GM12801 (cell line): ENCODE results near the gene SAYSD1.

Experiments
- TF ChIP-seq, protein P1 (sequence below): IDR thresholded peaks from one replicate; pipeline ENCODE4 v1.5.1; 2011; ENCODE audit warnings: control low read depth; ENCODE audit not compliant: insufficient read length; ENCODE audit errors: extremely low read depth

The SAYSD1 gene

DNA sequence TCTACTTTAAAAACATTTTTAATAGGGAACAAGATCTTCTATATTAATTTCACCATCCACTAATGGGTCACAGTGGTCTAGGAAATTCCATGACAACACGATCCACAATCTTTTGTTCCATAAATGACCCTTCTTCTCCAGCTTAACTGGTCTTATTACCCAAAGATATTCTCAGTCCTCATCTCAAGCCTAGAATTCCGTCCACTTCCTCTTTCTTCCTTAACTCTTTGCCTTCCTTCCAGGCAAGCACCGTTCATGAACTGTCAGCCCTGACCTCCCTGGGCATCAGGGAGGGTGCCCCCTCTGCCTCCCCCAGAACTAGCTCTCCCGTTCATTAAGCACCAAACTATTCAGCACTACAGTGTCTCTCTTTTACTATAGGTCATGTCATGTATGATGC lies 8.0 kb downstream of the SAYSD1 start:
- TF ChIP-seq, protein P1, sequence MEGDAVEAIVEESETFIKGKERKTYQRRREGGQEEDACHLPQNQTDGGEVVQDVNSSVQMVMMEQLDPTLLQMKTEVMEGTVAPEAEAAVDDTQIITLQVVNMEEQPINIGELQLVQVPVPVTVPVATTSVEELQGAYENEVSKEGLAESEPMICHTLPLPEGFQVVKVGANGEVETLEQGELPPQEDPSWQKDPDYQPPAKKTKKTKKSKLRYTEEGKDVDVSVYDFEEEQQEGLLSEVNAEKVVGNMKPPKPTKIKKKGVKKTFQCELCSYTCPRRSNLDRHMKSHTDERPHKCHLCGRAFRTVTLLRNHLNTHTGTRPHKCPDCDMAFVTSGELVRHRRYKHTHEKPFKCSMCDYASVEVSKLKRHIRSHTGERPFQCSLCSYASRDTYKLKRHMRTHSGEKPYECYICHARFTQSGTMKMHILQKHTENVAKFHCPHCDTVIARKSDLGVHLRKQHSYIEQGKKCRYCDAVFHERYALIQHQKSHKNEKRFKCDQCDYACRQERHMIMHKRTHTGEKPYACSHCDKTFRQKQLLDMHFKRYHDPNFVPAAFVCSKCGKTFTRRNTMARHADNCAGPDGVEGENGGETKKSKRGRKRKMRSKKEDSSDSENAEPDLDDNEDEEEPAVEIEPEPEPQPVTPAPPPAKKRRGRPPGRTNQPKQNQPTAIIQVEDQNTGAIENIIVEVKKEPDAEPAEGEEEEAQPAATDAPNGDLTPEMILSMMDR = no peak

DNA sequence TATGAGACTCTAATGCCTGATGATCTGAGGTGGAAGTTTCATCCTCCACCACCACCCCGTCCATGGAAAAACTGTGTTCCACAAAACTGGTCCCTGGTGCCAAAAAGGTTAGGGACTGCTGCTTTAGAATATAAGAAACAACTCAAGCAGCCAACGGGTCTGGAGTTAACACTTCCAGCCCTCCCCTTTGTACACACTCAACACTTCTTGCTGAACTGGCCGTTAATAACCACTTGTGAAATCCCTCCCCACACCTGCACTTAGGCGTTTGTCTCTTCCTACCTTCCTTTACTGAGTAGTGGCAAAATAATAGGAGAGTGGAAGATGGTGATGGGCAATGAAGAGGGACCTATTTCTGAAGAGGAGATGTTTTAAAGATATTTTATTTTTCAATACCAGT lies 10.5 kb downstream of the SAYSD1 start:
- TF ChIP-seq, protein P1 = no peak

DNA sequence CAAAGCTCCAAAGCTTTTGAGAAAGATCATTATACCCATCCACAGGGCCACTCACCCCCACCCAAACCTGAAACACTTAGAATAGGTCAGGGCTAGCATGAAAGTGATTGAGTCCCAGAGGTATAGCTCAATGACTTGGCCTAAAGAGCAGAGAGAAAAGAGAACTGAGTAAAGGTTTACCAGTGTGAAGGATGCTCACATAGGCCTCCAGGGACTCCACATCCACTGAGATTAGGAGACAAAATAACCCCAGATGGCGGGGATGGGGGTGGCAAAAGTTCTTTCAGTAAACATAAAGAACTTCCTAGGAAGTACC lies 12.2 kb downstream of the SAYSD1 start:
- TF ChIP-seq, protein P1 = no peak

DNA sequence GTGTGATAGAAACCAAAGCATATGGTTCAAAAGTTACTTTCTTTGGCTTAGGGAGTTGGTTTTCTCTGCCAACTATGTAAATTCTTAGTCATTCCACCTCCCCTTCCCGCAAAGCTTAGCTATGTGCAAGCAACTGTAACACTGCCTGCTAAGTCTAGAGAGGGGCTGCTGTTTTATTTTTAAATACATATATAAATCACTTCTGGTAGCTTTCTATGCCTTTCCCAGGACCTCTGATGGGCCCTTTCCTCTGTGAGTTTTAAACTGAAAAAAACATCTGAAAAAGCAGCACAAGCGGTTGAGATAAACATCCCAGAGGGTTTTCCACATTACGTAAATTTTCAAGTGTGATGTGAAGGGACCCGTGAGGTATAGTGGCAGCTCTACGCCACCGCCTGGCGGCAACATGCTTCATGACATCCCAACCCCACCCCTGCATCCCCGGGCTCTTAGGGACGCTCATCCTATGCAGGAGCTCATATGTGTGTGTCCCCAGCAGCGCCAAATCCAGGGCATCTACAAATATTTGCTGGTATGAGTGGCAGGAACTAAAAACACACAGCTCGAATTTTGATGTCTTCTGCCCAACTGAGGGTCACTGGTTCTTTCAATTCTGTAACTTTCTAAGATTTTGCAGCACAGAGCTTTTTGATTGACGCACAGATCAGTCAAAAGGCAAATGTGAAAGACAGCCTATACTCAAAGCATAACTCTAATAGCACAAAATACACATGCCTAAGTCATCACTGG lies 12.7 kb downstream of the SAYSD1 start:
- TF ChIP-seq, protein P1 = no peak

DNA sequence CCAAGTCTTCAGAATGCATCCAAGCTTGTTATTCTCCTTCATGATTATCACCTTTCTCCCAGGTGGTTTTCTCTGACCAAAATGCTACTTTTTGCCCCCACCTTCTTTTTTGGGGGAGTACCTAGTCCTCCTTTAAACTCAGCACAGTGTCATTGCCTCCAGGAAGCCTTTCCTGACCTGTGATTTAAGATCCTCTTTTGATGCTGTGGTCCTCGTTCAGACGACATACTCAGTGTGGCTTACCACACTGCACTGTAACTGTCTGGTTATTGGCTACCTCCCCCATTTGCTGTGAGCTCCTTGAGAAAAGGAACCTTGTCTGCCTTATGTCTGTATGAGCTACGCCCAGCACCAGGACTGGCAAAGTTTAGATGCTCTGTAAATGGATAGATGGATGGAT lies 14.6 kb downstream of the SAYSD1 start:
- TF ChIP-seq, protein P1 = no peak

DNA sequence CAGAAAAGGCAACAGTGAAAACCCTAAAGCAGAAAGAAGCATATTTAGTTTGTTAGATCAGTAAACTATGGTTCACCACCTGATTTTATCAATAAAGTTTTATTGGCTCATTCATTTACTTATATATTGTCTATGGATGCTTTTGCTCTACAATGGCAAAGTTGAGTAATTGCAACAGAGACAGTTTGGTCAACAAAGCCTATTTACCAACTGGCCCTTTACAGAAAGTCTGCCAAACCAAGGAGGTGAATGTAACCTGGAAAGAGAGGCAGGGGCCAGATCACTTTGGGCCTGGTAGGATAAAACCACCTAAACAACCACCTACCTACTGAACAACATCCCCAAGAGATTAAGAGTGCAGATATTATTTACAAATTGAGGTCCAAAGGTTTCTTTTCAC lies 19.4 kb downstream of the SAYSD1 start:
- TF ChIP-seq, protein P1 = no peak

DNA sequence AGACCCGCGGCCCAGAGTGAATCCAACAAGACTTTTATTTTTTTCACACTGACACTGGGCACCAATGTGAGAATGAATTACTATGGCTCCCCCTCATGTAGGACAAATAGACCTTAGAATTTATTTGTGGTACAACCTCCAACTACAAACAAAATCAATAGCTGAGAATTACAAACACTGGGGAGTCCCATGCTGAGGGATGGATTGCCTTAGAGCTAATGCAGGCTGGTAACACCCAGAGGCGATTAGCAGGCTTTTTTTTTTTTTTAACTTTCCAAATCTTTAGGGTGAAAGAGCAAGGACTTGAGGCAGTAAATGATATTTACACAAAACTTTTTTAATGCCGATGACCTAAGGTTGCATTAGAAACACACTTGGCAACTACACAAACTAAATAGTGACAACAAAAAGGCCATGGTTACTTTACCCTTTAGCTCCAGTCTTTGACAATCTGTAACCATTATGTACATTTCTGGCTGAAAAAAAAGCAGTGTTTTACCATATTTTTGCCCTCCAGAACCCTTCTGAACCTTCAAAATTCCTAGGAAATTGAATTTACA lies 21.8 kb downstream of the SAYSD1 start:
- TF ChIP-seq, protein P1 = no peak
